ENCODE measurements around the gene DGCR6L. TPM values are rescaled to one million over a fixed set of nuclear protein-coding genes. Genes with fewer than 3 reads are reported as not detected.
"Not testable (repeated sequence)": the region's sequence is repeated elsewhere in the genome, so short reads cannot be mapped to it uniquely, and the experiment has no call there.

The DGCR6L gene
- total RNA-seq, 1 experiment from 2014 or later: 37.4 TPM

DNA sequence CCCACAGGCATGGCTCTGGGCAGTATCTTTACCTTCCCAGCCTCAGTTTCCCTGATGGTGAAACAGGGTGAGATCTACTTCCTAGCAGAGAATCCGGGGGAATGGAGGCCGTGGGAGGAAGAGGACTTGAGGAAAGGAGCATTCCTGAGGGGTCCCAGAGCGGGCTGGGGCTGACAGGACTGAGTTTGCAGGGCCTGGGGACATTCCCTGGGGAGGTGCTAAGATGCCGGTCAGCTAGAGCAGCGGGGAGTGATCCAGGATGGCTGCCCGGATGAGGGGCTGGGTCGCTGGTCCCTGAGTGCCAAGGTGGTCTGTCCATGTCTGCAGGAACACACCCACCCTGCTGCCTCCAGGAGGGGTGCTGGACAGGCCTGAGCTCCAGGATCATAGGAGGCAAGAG is 43.4 kb downstream of the DGCR6L start:
- no peak overlapping the region for H3K4me3 ChIP-seq (ENCODE audit: low read depth, low read length)
- H3K27me3 Mint-ChIP-seq (ENCODE audit: insufficient read depth, unreplicated experiment): peaks cover 4% of the 10 kb centered on the region
- no peaks in the 10 kb centered on the region for H3K27me3 ChIP-seq (replicated peaks; ENCODE audit: control insufficient read depth, insufficient read depth, low read length)
- no peaks in the 10 kb centered on the region for H3K4me1 Mint-ChIP-seq (ENCODE audit: low read depth, unreplicated experiment)
- intact Hi-C loops (cut with micrococcal nuclease; ENCODE audit: unreplicated experiment): no loop called here
- no TSS peak for BruUV-seq (replicated peaks)
- ChIA-PET CTCF (no interaction called here), POLR2A (no interaction called here)
- no peaks in the 10 kb centered on the region for H3K4me1 ChIP-seq
- no peaks in the 10 kb centered on the region for H3K9me3 Mint-ChIP-seq (ENCODE audit: unreplicated experiment)
- H3K36me3 ChIP-seq (ENCODE audit: control insufficient read depth, insufficient read depth, low read length): no peaks in the 10 kb centered on the region
- TF ChIP-seq, protein P1, sequence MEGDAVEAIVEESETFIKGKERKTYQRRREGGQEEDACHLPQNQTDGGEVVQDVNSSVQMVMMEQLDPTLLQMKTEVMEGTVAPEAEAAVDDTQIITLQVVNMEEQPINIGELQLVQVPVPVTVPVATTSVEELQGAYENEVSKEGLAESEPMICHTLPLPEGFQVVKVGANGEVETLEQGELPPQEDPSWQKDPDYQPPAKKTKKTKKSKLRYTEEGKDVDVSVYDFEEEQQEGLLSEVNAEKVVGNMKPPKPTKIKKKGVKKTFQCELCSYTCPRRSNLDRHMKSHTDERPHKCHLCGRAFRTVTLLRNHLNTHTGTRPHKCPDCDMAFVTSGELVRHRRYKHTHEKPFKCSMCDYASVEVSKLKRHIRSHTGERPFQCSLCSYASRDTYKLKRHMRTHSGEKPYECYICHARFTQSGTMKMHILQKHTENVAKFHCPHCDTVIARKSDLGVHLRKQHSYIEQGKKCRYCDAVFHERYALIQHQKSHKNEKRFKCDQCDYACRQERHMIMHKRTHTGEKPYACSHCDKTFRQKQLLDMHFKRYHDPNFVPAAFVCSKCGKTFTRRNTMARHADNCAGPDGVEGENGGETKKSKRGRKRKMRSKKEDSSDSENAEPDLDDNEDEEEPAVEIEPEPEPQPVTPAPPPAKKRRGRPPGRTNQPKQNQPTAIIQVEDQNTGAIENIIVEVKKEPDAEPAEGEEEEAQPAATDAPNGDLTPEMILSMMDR (IDR thresholded peaks at IDR 0.05; ENCODE audit: insufficient read depth in 1 of 2, low read depth in 1 of 2, low read length in 1 of 2, severe bottlenecking in 1 of 2, unreplicated experiment in 1 of 2): no peak
- no peaks in the 10 kb centered on the region for H3K9me3 ChIP-seq
- no peak for DNase-seq
- H3K4me3 Mint-ChIP-seq (ENCODE audit: unreplicated experiment): no peak overlapping the region
- H3K27ac Mint-ChIP-seq (ENCODE audit: unreplicated experiment): no peak overlapping the region
- no peaks in the 10 kb centered on the region for H3K36me3 Mint-ChIP-seq (ENCODE audit: insufficient read depth, unreplicated experiment)

DNA sequence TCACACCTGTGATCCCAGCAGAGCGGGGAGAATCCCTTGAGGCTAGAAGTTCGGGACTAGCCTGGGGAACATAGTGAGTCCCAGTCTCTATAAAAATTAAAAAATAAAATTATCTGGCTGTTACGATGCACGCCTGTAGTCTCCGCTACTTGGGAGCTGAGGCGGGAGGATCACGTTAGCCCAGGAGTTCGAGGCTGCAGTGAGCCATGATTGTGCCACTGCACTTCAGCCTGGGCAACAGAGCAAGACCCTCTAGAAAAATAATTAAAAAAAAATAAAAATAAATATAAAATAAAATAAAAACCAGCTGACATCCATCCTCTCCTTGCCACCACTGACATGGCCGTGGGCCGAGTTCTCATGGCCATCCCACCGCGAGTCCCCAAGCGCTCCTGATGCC is 44.0 kb downstream of the DGCR6L start:
- BruUV-seq (replicated peaks): no TSS peak

DNA sequence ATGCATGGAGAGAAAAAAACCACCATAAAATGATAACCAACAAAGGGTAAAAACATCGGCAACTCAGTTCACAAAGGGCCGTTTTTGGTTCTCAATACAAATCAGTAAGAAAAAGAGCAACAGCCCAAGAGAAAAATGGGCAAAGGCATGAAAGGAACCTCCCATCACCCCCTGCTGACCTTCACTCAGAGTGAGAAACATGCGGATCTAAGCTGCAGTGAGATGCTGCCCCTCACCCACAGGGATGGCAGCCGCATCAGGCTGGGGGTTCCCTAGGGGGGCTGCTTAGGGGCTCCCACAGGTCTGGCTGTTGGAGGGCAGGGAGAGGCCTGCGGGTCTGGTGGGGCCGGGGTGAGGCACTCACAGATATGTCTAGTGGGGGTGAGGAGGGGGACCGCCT is 44.5 kb downstream of the DGCR6L start:
- H3K27me3 ChIP-seq (replicated peaks; ENCODE audit: control insufficient read depth, insufficient read depth, low read length); POLR2A ChIA-PET; H3K4me3 Mint-ChIP-seq (ENCODE audit: unreplicated experiment); BruUV-seq (replicated peaks); DNase-seq; H3K9me3 ChIP-seq; H3K4me1 ChIP-seq; H3K27me3 Mint-ChIP-seq (ENCODE audit: insufficient read depth, unreplicated experiment); H3K9me3 Mint-ChIP-seq (ENCODE audit: unreplicated experiment); H3K27ac Mint-ChIP-seq (ENCODE audit: unreplicated experiment); H3K36me3 Mint-ChIP-seq (ENCODE audit: insufficient read depth, unreplicated experiment); H3K4me1 Mint-ChIP-seq (ENCODE audit: low read depth, unreplicated experiment); H3K36me3 ChIP-seq (ENCODE audit: control insufficient read depth, insufficient read depth, low read length); H3K4me3 ChIP-seq (ENCODE audit: low read depth, low read length); CTCF ChIA-PET; intact Hi-C loops (cut with micrococcal nuclease; ENCODE audit: unreplicated experiment): not testable (repeated sequence)

More for the DNA sequence above, 44.0 kb downstream of the DGCR6L start:
- Mint-ChIP-seq H3K9me3 (ENCODE audit: unreplicated experiment) (no peaks in the 10 kb centered on the region), H3K27me3 (ENCODE audit: insufficient read depth, unreplicated experiment) (peaks cover 4% of the 10 kb centered on the region), H3K4me3 (ENCODE audit: unreplicated experiment) (no peak overlapping the region), H3K4me1 (ENCODE audit: low read depth, unreplicated experiment) (no peaks in the 10 kb centered on the region), H3K36me3 (ENCODE audit: insufficient read depth, unreplicated experiment) (no peaks in the 10 kb centered on the region), H3K27ac (ENCODE audit: unreplicated experiment) (no peak overlapping the region)
- intact Hi-C loops (cut with micrococcal nuclease; ENCODE audit: unreplicated experiment): no loop called here
- ChIA-PET CTCF (no interaction called here), POLR2A (no interaction called here)
- Histone ChIP-seq H3K9me3 (no peaks in the 10 kb centered on the region), H3K4me1 (no peaks in the 10 kb centered on the region), H3K36me3 (ENCODE audit: control insufficient read depth, insufficient read depth, low read length) (no peaks in the 10 kb centered on the region), H3K27me3 (replicated peaks; ENCODE audit: control insufficient read depth, insufficient read depth, low read length) (no peaks in the 10 kb centered on the region), H3K4me3 (ENCODE audit: low read depth, low read length) (no peak overlapping the region)
- DNase-seq: no peak
- TF ChIP-seq, protein P1 (IDR thresholded peaks at IDR 0.05; ENCODE audit: insufficient read depth in 1 of 2, low read depth in 1 of 2, low read length in 1 of 2, severe bottlenecking in 1 of 2, unreplicated experiment in 1 of 2): no peak

DNA sequence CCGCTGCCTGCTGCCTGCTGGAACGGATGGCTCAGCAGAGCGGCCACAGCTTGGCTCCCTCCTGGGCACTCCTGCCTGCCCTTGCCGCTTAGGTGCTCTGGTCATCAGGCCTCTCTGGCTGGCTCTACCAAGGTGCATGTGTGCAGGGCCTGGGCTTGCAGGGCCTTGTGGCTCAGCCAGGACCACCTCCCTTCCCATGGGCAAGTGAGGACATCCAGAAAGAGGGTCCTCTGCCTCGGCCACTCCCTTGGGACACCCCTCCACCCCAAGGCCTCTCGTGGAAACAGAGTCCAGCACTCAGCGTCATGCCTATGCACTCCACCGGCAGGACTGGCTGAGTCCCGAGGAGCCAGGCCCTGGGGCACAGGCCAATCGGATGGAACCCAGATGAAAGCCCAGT is 45.5 kb downstream of the DGCR6L start:
- H3K27me3 Mint-ChIP-seq (ENCODE audit: insufficient read depth, unreplicated experiment); BruUV-seq (replicated peaks); H3K27ac Mint-ChIP-seq (ENCODE audit: unreplicated experiment); H3K9me3 ChIP-seq; CTCF ChIA-PET; H3K9me3 Mint-ChIP-seq (ENCODE audit: unreplicated experiment); H3K4me3 Mint-ChIP-seq (ENCODE audit: unreplicated experiment); H3K36me3 Mint-ChIP-seq (ENCODE audit: insufficient read depth, unreplicated experiment); intact Hi-C loops (cut with micrococcal nuclease; ENCODE audit: unreplicated experiment); DNase-seq; H3K36me3 ChIP-seq (ENCODE audit: control insufficient read depth, insufficient read depth, low read length); H3K4me1 Mint-ChIP-seq (ENCODE audit: low read depth, unreplicated experiment); H3K27me3 ChIP-seq (replicated peaks; ENCODE audit: control insufficient read depth, insufficient read depth, low read length); POLR2A ChIA-PET; H3K4me3 ChIP-seq (ENCODE audit: low read depth, low read length); H3K4me1 ChIP-seq: not testable (repeated sequence)
